Measurements from ENCODE around the gene ZGPAT. TPM values are rescaled to one million over a fixed set of nuclear protein-coding genes. Genes with fewer than 3 reads are reported as not detected.

ZGPAT gene
- total and polyA plus RNA-seq, 2 of the 13 experiments (the other 11 are each of a cell fraction or from before 2014, with no cell fraction given): 23.0 to 41.9 TPM

DNA sequence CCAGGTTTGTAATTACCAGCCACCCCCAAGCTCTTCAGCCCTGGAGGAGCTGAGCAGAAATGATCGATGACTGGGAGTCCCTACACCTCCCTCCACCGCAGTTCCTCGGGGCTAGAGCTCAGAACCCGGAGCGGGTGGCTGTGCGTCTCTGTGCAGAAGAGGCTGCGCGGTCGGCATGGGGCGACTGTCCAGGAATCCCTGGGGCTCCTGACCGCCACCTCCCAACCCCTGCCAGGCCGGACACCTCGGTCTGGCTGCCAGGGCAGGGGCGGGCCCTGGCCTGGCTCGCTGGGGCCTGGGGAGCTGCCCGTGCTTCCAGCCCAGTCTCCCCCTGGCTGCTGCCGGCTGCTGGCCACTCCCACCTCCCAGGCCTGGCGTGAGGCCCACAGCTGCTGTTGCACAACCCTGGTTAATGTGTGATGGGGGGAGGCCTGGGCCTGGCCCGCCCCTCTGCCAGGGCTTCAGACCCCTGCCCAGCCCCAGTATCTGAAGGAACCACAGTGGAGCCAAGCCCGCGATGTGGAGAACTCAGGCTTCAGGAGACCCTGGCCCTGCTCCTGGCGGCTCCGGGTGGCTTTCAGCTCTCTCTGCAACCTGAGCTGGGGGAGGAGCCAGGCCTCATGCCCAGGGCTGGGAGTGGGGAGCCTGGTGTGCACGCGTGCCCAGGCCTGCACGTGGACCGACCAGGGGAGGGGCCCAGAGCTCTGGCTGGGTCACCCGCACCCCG is 33.0 kb downstream of the ZGPAT start (continued):
- TF ChIP-seq, protein P1, sequence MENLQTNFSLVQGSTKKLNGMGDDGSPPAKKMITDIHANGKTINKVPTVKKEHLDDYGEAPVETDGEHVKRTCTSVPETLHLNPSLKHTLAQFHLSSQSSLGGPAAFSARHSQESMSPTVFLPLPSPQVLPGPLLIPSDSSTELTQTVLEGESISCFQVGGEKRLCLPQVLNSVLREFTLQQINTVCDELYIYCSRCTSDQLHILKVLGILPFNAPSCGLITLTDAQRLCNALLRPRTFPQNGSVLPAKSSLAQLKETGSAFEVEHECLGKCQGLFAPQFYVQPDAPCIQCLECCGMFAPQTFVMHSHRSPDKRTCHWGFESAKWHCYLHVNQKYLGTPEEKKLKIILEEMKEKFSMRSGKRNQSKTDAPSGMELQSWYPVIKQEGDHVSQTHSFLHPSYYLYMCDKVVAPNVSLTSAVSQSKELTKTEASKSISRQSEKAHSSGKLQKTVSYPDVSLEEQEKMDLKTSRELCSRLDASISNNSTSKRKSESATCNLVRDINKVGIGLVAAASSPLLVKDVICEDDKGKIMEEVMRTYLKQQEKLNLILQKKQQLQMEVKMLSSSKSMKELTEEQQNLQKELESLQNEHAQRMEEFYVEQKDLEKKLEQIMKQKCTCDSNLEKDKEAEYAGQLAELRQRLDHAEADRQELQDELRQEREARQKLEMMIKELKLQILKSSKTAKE (CRISPR knock-in tag; IDR thresholded peaks at IDR 0.05; ENCODE audit: borderline replicate concordance): peak; percentile 68; the same call in 1 of the 2 replicates
- peak; percentile 89 for TF ChIP-seq SAFB2 (CRISPR knock-in tag; IDR thresholded peaks at IDR 0.05; ENCODE audit: borderline replicate concordance, low read depth)
- TF ChIP-seq PPARG (CRISPR knock-in tag; conservative IDR thresholded peaks at IDR 0.05): peak; percentile 89
- TF ChIP-seq, protein P2, sequence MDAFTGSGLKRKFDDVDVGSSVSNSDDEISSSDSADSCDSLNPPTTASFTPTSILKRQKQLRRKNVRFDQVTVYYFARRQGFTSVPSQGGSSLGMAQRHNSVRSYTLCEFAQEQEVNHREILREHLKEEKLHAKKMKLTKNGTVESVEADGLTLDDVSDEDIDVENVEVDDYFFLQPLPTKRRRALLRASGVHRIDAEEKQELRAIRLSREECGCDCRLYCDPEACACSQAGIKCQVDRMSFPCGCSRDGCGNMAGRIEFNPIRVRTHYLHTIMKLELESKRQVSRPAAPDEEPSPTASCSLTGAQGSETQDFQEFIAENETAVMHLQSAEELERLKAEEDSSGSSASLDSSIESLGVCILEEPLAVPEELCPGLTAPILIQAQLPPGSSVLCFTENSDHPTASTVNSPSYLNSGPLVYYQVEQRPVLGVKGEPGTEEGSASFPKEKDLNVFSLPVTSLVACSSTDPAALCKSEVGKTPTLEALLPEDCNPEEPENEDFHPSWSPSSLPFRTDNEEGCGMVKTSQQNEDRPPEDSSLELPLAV (CRISPR knock-in tag; conservative IDR thresholded peaks at IDR 0.05; ENCODE audit: low read depth): no peak
- TF ChIP-seq CENPT (CRISPR knock-in tag; IDR thresholded peaks at IDR 0.05; ENCODE audit: low read depth): no peak
- TF ChIP-seq ADNP (CRISPR knock-in tag; IDR thresholded peaks at IDR 0.05): no peak
- TF ChIP-seq KAT2B (IDR thresholded peaks at IDR 0.05; ENCODE audit: borderline replicate concordance, low read depth, low read length): no peak
- peak; percentile 88 for TF ChIP-seq ZNF292 (CRISPR knock-in tag; IDR thresholded peaks at IDR 0.05; ENCODE audit: borderline replicate concordance, low read depth)
- peak; percentile 97 for TF ChIP-seq ATF7-NPFF (CRISPR knock-in tag; IDR thresholded peaks at IDR 0.05; ENCODE audit: low read depth)
- peak; percentile 83; the same call in 1 of the 2 replicates for TF ChIP-seq DPF2 (CRISPR knock-in tag; IDR thresholded peaks at IDR 0.05; ENCODE audit: borderline replicate concordance, low read depth)
- peak; percentile 99 for TF ChIP-seq ZSCAN30 (CRISPR knock-in tag; IDR thresholded peaks at IDR 0.05)
- peak; percentile 85; the same call in 1 of the 2 replicates for TF ChIP-seq ZNF160 (CRISPR knock-in tag; IDR thresholded peaks at IDR 0.05)
- TF ChIP-seq ZNF3 (CRISPR knock-in tag; IDR thresholded peaks at IDR 0.05): no peak
- TF ChIP-seq HMG20A (CRISPR knock-in tag; IDR thresholded peaks at IDR 0.05; ENCODE audit: borderline replicate concordance): peak; percentile 82
- peak; percentile 80 for TF ChIP-seq KLF13 (CRISPR knock-in tag; IDR thresholded peaks at IDR 0.05)
- peak; percentile 97; the same call in 1 of the 2 replicates for TF ChIP-seq CC2D1A (CRISPR knock-in tag; IDR thresholded peaks at IDR 0.05)
- TF ChIP-seq, protein P3, sequence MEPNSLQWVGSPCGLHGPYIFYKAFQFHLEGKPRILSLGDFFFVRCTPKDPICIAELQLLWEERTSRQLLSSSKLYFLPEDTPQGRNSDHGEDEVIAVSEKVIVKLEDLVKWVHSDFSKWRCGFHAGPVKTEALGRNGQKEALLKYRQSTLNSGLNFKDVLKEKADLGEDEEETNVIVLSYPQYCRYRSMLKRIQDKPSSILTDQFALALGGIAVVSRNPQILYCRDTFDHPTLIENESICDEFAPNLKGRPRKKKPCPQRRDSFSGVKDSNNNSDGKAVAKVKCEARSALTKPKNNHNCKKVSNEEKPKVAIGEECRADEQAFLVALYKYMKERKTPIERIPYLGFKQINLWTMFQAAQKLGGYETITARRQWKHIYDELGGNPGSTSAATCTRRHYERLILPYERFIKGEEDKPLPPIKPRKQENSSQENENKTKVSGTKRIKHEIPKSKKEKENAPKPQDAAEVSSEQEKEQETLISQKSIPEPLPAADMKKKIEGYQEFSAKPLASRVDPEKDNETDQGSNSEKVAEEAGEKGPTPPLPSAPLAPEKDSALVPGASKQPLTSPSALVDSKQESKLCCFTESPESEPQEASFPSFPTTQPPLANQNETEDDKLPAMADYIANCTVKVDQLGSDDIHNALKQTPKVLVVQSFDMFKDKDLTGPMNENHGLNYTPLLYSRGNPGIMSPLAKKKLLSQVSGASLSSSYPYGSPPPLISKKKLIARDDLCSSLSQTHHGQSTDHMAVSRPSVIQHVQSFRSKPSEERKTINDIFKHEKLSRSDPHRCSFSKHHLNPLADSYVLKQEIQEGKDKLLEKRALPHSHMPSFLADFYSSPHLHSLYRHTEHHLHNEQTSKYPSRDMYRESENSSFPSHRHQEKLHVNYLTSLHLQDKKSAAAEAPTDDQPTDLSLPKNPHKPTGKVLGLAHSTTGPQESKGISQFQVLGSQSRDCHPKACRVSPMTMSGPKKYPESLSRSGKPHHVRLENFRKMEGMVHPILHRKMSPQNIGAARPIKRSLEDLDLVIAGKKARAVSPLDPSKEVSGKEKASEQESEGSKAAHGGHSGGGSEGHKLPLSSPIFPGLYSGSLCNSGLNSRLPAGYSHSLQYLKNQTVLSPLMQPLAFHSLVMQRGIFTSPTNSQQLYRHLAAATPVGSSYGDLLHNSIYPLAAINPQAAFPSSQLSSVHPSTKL (CRISPR knock-in tag; IDR thresholded peaks at IDR 0.05): peak; percentile 89
- peak; percentile 97 for TF ChIP-seq HOXD1 (CRISPR knock-in tag; IDR thresholded peaks at IDR 0.05)
- TF ChIP-seq ZNF224 (CRISPR knock-in tag; IDR thresholded peaks at IDR 0.05): peak; percentile 15; the same call in 1 of the 2 replicates
- peak; percentile 85; the same call in 1 of the 2 replicates for TF ChIP-seq HES4 (CRISPR knock-in tag; IDR thresholded peaks at IDR 0.05; ENCODE audit: borderline replicate concordance)
